ENCODE results near the gene OLR1. TPM values are rescaled to one million over a fixed set of nuclear protein-coding genes. Genes with fewer than 3 reads are reported as not detected.

Gene OLR1
- total RNA-seq (2014; rRNA removed; shearing (Covaris generic)) (not detected in 2 replicates), total RNA-seq (2022) (not detected in 2 replicates), Bru-seq, nascent RNA (percentile 14 among the genes with signal in this experiment), BruChase-seq, experiment 1, labeled RNA remaining after a 6-hour chase (percentile 17 among the genes with signal in this experiment), BruChase-seq, experiment 2, labeled RNA remaining after a 2-hour chase (percentile 8 among the genes with signal in this experiment)
- long read RNA-seq: 0 reads

DNA sequence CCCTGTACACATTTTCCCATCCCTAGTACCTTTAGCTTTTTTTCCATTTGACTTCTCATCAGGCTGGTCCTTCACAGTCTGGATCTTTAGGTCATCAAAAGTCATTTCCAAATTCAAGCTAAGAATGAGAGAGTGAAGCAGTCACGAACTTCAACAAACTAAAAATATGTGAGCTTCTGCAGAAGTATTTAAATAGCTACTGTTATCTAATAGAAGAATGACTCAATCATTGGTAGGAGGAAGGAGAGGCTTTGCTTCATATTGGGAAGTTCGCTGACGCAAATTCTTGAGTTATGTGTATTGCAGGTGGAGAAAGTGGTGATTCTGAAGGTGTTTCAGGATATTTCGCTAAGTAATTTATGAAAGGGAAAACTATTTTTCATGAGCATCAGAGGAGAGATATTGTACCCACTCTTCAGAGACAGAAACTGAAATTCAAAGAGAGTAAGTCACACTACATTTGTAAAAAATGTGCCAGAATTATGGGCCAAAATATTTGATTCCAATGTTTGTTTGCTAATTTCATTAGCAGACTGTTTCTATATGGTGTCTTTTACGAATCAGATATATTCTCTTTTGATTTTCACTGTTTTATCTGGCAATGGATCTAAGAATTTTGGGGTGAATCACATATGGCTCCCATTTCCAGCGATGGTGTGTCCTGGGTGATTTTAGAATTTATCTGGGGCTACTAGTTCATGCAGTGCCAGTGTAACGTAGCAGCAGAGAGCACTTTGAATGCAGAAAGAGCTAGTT lies at the start of gene OLR1:
OLR1 (minus strand) TSS at position 160 of the 756 bp plus-strand sequence; CDS start at position 105, 55 bp downstream.
- BruUV-seq (replicated peaks): no TSS peak

DNA sequence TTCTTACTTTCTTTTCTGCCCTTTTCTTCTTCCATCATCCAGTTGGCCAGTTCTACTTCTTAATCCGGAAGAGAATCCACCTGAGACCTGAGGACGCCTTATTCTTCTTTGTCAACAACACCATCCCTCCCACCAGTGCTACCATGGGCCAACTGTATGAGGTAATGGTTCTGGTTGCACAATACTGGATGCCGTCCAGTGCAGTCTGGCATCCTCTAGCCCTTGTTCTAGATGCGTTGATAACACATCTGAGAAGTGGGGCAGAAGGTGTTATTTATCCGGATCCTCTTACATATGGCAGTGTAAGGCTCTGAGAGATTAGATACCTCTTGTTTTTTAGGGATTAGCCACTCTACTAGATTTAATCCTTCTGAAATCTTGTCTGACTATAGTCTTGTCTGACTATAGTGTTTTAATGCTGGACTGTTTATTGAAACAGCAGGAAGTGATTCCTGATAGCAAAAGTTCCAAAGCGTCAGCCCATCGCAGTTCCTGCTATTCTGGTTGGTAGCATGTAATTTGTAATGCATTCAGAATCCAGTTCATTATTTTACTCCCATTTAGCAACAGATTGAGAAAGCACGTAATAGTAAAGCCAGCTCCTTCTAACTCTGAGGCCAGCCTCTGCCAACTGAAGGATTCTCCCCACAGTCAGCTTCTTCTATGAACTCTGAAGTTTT lies 48.6 kb upstream of the OLR1 start:
- Histone ChIP-seq H3K36me3 (ENCODE audit: insufficient read depth, low read length) (peaks cover 88% of the 10 kb centered on the region), H3K9me3 (ENCODE audit: low read length) (no peaks in the 10 kb centered on the region), H3K27ac (ENCODE audit: low read depth, low read length, poor library complexity, severe bottlenecking) (no peak overlapping the region), H4K20me1 (ENCODE audit: insufficient read depth, low read length) (no peaks in the 10 kb centered on the region), H3K4me2 (ENCODE audit: low read length) (no peak overlapping the region), H2AFZ (ENCODE audit: low read length) (no peak overlapping the region), H3K79me2 (ENCODE audit: insufficient read depth, low read depth, low read length) (peaks cover 22% of the 10 kb centered on the region; the same call in 1 of the 2 replicates), H3K9me2 (ENCODE audit: insufficient read depth, low read length) (no peaks in the 10 kb centered on the region), H3K4me3 (ENCODE audit: low read depth, low read length, poor library complexity, severe bottlenecking) (no peak overlapping the region), H3K4me1 (ENCODE audit: insufficient read depth, low read length, poor library complexity, severe bottlenecking) (peaks cover 6% of the 10 kb centered on the region)
- TF ChIP-seq EZH2phosphoT487 (IDR thresholded peaks at IDR 0.05; ENCODE audit: borderline replicate concordance, low read depth, low read length): no peak
- TF ChIP-seq, protein P1, sequence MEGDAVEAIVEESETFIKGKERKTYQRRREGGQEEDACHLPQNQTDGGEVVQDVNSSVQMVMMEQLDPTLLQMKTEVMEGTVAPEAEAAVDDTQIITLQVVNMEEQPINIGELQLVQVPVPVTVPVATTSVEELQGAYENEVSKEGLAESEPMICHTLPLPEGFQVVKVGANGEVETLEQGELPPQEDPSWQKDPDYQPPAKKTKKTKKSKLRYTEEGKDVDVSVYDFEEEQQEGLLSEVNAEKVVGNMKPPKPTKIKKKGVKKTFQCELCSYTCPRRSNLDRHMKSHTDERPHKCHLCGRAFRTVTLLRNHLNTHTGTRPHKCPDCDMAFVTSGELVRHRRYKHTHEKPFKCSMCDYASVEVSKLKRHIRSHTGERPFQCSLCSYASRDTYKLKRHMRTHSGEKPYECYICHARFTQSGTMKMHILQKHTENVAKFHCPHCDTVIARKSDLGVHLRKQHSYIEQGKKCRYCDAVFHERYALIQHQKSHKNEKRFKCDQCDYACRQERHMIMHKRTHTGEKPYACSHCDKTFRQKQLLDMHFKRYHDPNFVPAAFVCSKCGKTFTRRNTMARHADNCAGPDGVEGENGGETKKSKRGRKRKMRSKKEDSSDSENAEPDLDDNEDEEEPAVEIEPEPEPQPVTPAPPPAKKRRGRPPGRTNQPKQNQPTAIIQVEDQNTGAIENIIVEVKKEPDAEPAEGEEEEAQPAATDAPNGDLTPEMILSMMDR (conservative IDR thresholded peaks at IDR 0.05; ENCODE audit: low read length): no peak
- CTCF ChIA-PET (ENCODE audit: unreplicated experiment): no interaction called here
- no TSS peak for BruUV-seq (replicated peaks)
- DNase-seq (ENCODE audit: low spot score): no peak
- intact Hi-C loops (cut with micrococcal nuclease; ENCODE audit: unreplicated experiment): no loop called here
- POLR2A ChIA-PET: interaction anchor here (0.6 kb wide), 1 partner anchor 25 kb away, joined by 3 read pairs; no protein-coding TSS in a partner anchor

More for the DNA sequence above, at the start of gene OLR1:
- peaks cover 7% of the 10 kb centered on the region for H3K4me1 ChIP-seq (ENCODE audit: insufficient read depth, low read length, poor library complexity, severe bottlenecking)
- H3K9me2 ChIP-seq (ENCODE audit: insufficient read depth, low read length): no peaks in the 10 kb centered on the region
- H3K4me3 ChIP-seq (ENCODE audit: low read depth, low read length, poor library complexity, severe bottlenecking): no peak within 1 kb of the TSS
- no peak within 1 kb of the TSS for H3K4me2 ChIP-seq (ENCODE audit: low read length)
- H4K20me1 ChIP-seq (ENCODE audit: insufficient read depth, low read length): no peaks in the 10 kb centered on the region
- DNase-seq (ENCODE audit: low spot score): no peak
- peak within 1 kb of the TSS; percentile 15; the same call in 1 of the 2 replicates for H2AFZ ChIP-seq (ENCODE audit: low read length)
- no peak within 1 kb of the TSS for H3K27ac ChIP-seq (ENCODE audit: low read depth, low read length, poor library complexity, severe bottlenecking)
- H3K79me2 ChIP-seq (ENCODE audit: insufficient read depth, low read depth, low read length): no peaks in the 10 kb centered on the region
- CTCF ChIA-PET (ENCODE audit: unreplicated experiment): no interaction called here
- intact Hi-C loops (cut with micrococcal nuclease; ENCODE audit: unreplicated experiment): no loop called here
- H3K9me3 ChIP-seq (ENCODE audit: low read length): peaks cover 4% of the 10 kb centered on the region; the same call in 1 of the 2 replicates
- POLR2A ChIA-PET: interaction anchor here (0.7 to 1.9 kb wide), 9 partner anchors 9 to 69 kb away, joined by 3 to 15 read pairs (median 3); partner anchors contain the start of gene GABARAPL1
- TF ChIP-seq EZH2phosphoT487 (IDR thresholded peaks at IDR 0.05; ENCODE audit: borderline replicate concordance, low read depth, low read length): no peak
- TF ChIP-seq, protein P1 (conservative IDR thresholded peaks at IDR 0.05; ENCODE audit: low read length): no peak
- H3K36me3 ChIP-seq (ENCODE audit: insufficient read depth, low read length): no peaks in the 10 kb centered on the region
